GM18858 (cell line): ENCODE measurements around the gene SCML1.
"Not testable (repeated sequence)": the region's sequence is repeated elsewhere in the genome, so short reads cannot be mapped to it uniquely, and the experiment has no call there.

ENCODE experiments used
- ATAC-seq: cut with Tn5 transposase; IDR thresholded peaks from one replicate; pipeline ENCODE4 v1.9.1; 2021; ENCODE audit not compliant: unreplicated experiment

Gene SCML1

GRCh38 chrX:17738737-17739535 lies 1.6 kb downstream of the SCML1 start:
- no peak for ATAC-seq

- no peak for ATAC-seq
Measured at GRCh38 chrX:17740137-17741122, 3.1 kb downstream of the SCML1 start.

- ATAC-seq, result no peak
Measured at GRCh38 chrX:17741123-17741511, 3.8 kb downstream of the SCML1 start.

GRCh38 chrX:17743913-17744312 lies 6.6 kb downstream of the SCML1 start:
- no peak for ATAC-seq

- ATAC-seq, result no peak
Measured at GRCh38 chrX:17744896-17745523, 7.7 kb downstream of the SCML1 start.

GRCh38 chrX:17747692-17748091 lies 10.4 kb downstream of the SCML1 start:
- ATAC-seq, result no peak

GRCh38 chrX:17748684-17749083 lies 11.4 kb downstream of the SCML1 start:
- no peak for ATAC-seq

- ATAC-seq, result no peak
Measured at GRCh38 chrX:17750436-17750835, 13.1 kb downstream of the SCML1 start.

- ATAC-seq, result peak; percentile 58
Measured at GRCh38 chrX:17758382-17758781, 21.1 kb downstream of the SCML1 start.

GRCh38 chrX:17759990-17760389 lies 22.7 kb downstream of the SCML1 start:
- no peak for ATAC-seq

GRCh38 chrX:17767734-17768133 lies 30.4 kb downstream of the SCML1 start:
- ATAC-seq, result no peak

GRCh38 chrX:17768997-17769396 lies 31.7 kb downstream of the SCML1 start:
- no peak for ATAC-seq

- no peak for ATAC-seq
Measured at GRCh38 chrX:17769701-17770269, 32.5 kb downstream of the SCML1 start.

- no peak for ATAC-seq
Measured at GRCh38 chrX:17773221-17773876, 36.1 kb downstream of the SCML1 start.

- no peak for ATAC-seq
Measured at GRCh38 chrX:17774053-17774452, 36.8 kb downstream of the SCML1 start.

- no peak for ATAC-seq
Measured at GRCh38 chrX:17778997-17779396, 41.7 kb downstream of the SCML1 start.

GRCh38 chrX:17779434-17779833 lies 42.1 kb downstream of the SCML1 start:
- no peak for ATAC-seq

GRCh38 chrX:17786554-17787347 lies 49.5 kb downstream of the SCML1 start:
- not testable (repeated sequence) for ATAC-seq

GRCh38 chrX:17787557-17787956 lies 50.3 kb downstream of the SCML1 start:
- ATAC-seq, result no peak

GRCh38 chrX:17788439-17788838 lies 51.1 kb downstream of the SCML1 start:
- ATAC-seq, result no peak
